ENCODE results near the gene APOB.

The APOB gene

GRCh38 chr2:21047141-21048009, 3.5 kb upstream of the APOB start:
- DNase-seq: no peak

DNA sequence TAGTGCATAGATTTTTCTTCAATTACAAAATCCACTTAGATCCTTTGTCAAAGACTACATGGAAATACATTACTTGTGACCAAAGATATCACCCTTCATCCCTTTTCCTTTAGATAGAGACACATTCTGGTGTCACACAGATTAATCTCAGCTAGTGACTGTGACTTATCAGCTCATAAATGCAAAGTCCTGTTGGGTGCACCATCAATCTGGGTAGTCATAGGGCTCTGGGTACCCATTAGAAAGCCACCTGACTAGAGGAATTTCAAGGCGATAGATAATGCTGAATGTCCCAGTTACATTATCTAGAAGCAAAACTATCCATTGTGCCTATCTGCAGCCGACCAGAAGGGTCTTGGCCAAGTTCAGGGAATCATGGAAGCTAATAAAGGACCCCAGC, 2.6 kb upstream of the APOB start:
- no peak for DNase-seq

DNA sequence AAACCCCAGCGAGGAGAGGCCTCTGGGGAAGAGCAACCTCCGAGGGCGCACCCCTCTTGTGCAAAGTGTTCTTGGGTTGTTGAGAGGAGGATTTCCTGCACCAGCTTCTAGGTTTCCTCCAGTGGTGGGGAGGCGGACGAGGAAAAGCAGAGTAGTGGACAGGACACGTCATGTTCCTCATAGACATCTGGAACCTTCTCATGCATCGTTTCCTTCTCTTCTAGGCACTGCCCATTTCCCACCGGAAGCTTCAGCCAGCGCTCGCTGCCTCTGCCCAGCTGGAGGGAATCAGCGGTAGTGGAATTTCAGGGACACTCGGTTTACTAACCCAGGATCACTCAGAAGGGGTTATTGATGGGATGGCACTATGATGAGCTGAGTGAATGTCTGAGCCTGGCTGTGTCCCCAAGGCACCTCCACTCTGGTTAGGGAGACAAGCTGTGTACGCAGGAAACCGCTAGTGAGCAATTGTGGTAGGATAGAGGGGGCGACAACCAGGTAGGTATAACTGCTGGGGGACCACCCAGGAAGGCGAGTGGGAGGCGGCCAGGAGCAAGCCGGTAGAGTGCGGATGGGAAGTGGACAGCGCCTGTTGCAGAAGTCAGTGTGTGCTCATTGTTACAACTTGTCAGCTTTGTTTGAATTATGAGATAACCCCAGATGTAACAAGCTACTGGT, 960 bp upstream of the APOB start:
- no peak for DNase-seq

- DNase-seq: no peak
Measured at GRCh38 chr2:21042958-21043743, 722 bp downstream of the APOB start.

GRCh38 chr2:21042708-21042957, 1.2 kb downstream of the APOB start:
- DNase-seq: no peak

- DNase-seq: no peak
Measured at GRCh38 chr2:21041943-21042707, 1.7 kb downstream of the APOB start.

DNA sequence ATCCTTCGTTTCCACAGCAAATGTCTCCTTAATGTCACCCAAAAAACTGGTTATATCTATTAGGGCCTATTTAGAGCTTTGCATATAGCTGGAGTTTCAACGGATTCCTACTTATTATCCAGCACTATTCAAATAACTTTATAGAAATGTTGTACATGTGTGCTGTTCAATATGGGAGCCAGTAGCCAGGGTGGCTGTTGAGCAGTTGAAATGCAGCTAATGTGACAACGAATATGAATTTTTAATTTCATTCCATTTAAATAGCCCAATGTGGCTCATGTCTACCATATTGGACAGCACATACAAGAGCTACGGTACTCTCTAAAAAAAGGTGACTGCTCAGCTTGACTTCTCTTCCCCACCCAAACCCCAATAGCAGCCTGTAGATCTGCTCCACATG, 2.4 kb downstream of the APOB start:
- DNase-seq: no peak

DNA sequence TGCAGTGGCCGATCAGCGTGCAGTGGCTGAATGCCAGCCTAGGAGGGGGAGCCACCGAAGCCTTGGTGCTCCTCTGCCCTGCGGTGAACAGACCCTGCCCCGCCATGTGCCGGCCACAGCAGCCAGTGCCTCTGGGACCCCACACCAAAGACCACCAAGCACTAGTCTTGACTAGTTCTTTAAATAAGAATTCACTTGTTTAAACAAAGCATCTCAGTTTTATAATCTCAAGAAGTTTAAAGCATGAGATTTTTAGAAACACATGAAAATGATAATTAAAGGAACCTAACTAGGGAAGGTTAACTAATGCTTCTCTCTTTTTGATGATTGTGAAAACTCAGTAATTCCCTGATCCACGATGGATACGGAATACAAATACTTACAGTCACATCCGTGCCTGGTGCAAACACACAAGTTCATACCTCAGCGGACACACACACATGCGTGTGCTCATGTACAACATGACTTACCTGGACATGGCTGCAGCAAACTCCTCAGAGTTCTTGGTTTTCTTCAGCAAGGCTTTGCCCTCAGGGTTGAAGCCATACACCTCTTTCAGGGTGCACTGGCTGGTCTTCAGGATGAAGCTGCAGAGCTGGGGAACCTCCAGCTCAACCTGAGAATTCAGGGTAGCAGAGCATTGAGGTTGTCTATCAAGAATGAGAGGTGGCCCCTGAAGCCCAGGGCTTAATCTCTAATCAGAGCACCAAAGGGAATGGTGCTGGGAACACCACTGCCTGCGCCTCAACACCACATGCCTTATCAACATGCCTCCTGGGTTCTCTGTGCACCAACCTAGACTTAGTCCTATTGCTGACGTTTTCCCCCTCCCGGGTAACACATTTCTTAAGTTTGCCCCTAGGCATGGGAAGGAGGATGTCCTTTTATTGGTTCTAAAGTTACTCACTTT, 3.1 kb downstream of the APOB start:
- DNase-seq: no peak

GRCh38 chr2:21039979-21040467, 3.9 kb downstream of the APOB start:
- no peak for DNase-seq

- no peak for DNase-seq
Measured at GRCh38 chr2:21039080-21039556, 4.8 kb downstream of the APOB start.

GRCh38 chr2:21038403-21039073, 5.3 kb downstream of the APOB start:
- DNase-seq: no peak

DNA sequence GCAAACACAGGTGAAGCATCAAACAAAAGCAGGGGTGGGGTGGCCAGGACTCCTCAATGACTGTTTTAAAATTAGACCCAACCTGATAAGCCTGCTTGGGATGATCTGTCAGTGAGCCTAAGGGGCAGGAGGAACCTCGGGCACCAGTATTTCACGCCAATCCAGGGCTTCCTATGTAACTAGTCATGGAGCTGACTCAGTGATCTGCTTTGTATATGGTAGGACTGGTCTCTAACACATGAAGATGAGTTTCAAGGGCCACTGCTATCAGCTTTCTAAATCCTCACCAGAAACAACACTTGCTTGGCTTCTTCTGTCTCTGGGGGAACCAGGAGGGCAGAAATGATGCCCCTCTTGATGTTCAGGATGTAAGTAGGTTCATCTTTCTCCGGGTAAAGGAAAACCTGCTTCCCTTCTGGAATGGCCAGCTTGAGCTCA, 6.2 kb downstream of the APOB start:
- DNase-seq: no peak

DNA sequence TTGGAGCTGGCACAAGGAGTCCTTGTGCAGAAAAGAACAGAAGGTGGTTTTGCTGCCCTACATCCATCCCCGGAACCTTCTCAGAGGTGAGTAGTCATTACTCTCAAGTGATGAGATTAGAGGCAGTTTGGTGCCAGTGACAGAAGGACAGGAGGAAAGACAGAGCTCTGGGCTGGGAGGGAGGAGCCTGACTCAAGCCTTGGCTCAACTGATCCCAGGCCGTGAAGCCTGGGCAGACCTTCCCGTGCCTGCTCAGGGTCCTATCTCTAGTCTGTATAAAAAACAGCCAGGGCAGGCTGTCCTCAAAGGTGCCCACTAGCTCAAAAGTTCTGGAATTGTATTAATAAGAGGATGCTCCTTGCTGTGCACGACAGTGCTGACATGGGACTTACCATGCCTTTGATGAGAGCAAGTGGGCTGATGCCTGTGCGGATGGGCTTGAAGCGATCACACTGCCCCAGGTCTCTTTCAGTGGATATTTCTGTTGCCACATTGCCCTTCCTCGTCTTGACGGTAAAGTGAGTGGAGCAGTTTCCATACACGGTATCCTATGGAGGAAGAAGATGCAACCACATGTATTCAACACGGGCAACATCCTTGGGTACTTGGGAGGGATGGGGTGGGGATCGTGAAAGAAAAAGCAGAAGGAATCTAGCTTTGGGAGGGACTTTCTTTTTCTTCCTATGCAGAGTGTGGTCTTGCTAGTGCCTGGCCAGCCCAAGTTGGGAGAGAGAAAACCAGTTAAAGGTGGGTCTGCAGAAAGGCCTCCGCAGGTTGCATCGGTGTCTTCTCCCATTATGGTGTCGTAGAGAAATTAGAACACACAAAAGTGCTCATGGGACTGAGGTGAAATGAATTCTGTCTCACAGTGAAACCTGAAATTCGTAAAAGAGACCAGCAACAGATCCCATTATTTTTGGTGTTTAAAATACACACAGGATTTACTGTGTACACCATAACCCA, 6.9 kb downstream of the APOB start:
- DNase-seq: no peak

DNA sequence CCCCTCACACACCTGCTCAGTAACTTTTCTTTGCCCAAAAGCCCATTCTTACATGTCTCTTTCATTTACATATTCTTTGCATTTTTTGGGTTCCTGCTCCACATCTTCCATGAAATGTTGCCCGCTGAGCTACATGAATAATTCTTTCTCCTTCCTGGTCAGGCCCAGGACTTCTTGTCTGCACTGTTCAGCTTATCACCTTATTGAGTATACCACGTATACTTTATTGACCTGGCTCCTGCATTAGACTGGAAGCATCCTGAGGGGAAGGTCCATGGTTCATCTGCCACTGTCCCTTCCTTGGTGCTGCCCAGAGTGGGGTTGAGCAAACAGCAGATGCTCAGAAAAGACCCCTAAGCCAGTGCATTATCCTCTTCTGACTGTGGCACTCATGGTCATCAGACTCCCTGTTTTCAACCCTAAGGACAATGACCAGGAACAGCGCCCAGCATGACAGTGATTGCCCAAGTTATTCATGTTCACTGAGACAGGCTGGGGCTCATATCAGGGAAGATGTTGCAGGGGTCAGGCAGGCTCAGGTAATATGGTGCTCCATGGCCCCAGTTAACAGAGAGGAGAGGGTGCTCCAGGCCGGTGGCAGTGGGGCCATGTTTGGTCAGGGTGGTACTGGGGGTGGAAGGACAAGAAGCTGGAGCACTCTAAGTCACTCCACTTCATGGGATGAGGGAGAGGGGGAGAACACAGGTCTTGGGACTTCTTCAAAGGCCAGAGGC, 7.7 kb downstream of the APOB start:
- no peak for DNase-seq

GRCh38 chr2:21035282-21035973, 8.4 kb downstream of the APOB start:
- no peak for DNase-seq

- DNase-seq: no peak
Measured at GRCh38 chr2:21034972-21035279, 8.9 kb downstream of the APOB start.

GRCh38 chr2:21034156-21034971, 9.5 kb downstream of the APOB start:
- no peak for DNase-seq

Data from NCI-H187 treated with DMSO at 0.1 percent for 48 hours (cell line).